GM21360 (cell line): ENCODE results near the gene COL15A1.

Experiments used
- ATAC-seq: cut with Tn5 transposase; IDR thresholded peaks from one replicate; pipeline ENCODE4 v1.9.1; 2021; ENCODE audit warnings: mild to moderate bottlenecking, moderate library complexity; ENCODE audit not compliant: unreplicated experiment

The COL15A1 gene

DNA sequence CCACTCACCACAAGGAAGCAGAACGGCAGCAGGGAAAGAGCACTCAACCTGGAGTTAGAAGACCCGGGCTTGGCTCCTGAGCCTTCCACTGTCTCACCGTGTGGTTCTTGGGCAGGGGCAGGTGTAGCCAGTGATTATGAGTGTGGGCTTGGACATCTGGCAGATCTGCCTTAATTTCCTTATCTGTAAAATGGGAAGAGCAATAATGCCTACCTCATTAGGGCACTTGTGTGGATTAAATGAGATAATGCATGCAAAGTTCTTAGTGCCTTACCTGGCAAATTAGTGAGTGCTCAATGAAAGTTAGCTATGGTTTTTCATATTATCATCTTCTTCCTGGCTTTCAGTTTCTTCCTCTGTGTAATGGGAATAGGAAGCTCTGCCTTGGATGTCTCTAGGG lies 28.1 kb upstream of the COL15A1 start:
- no peak for ATAC-seq

DNA sequence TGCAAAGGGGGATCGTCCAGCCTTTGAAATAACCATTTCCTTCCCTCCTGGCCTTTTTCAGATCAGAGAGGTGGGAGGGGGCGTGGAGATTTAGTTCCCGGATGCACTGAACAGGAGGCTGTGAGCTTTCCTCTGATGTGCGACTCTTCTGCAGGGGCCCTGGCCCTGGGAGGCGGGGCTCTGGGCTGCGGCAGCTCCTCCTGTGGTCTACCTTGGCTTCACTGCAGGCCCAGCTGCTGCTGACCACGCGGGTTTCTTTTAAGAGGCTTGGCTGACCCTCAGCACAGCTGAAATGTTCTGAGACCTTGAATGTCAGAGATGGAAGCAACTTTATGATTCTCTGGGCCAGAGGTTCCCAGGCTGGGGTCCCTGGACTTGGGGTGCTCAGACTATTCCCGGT lies 27.0 kb upstream of the COL15A1 start:
- no peak for ATAC-seq

DNA sequence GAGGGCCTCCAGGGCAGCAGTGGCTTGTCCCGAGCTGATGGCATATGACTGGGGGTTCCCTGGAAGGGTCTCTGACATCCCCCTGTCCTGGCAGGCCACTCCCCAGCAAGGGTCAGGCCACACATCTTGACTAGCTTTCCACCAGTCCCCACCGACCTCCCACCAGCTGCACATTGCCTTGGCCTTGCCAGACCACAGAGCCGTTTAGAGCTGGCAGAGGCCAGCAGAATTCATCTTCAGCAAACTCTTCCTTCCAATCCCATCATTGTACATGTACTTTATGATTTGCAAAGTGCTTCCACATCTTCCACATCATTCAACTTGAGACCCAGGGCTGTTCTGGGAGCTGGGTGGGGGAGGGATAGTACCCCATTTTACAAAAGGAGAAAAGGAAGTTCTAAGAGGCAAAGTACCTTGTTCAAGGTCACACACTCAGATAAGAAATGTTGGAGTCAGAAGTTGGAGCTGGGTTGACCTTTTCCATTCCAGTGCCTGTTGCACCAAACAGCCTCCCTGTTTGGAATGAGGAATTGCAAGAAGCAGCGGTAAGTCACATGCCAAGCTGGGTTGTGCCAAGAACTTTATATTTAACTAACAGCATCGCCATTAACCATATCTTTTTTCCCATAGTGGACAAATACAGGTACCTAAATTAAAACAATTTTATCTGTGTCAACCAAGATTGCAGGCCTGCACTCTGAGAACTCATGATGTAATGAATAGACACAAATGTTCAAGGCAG lies 25.8 kb upstream of the COL15A1 start:
- no peak for ATAC-seq

DNA sequence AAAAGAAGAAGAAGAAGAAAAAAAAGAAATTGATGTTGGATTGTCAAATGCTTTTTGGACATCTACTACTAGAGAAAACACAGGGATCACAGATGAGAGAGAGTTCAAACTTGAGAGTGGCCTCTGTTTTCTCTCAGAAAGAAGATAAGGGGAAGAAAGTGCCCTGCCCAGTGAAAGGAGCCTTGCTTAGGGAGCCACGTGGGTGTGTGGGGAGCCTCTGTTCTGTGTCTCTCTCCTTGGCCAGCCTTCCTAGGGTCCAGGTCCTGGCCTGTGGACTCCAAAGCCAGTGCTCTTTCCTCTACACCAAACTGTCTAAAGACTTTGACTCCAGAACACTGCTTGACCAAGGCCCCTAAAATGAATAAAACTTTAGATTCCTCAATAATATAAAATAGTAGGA lies 22.0 kb upstream of the COL15A1 start:
- ATAC-seq, result no peak

DNA sequence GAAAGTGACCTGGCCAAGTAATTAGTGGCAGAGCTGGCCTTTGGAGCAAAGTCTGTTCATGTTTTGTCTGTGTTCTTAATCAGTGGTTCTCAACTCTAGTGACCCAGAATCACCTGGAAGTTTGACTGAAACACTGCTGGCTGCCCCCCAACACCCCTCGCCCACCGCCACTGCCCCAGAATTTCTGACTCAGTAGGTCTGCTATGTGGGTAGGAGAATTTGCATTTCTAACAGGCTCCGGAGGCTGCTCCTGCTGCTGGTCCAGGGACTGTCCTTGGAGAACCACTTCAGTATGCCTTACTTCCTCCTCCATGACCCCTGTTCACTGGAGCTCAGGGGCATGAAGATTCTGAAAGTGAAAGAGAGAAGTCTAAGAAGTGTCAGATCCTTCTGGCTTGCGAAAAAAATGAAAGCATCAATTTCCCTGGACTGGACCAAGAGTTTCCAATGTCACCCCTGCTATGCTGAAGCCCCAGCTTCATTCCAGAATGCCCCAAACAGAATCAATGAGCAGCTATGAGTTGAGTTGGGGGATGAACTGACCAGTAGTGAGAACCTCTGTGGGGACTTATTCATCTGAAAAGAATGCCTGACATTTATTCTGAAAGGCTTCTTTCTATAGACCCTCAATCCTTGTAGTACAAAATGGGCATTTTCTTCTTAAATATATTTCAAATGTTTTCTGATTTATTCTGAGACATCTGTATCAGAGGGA lies 20.8 kb upstream of the COL15A1 start:
- ATAC-seq, result no peak

DNA sequence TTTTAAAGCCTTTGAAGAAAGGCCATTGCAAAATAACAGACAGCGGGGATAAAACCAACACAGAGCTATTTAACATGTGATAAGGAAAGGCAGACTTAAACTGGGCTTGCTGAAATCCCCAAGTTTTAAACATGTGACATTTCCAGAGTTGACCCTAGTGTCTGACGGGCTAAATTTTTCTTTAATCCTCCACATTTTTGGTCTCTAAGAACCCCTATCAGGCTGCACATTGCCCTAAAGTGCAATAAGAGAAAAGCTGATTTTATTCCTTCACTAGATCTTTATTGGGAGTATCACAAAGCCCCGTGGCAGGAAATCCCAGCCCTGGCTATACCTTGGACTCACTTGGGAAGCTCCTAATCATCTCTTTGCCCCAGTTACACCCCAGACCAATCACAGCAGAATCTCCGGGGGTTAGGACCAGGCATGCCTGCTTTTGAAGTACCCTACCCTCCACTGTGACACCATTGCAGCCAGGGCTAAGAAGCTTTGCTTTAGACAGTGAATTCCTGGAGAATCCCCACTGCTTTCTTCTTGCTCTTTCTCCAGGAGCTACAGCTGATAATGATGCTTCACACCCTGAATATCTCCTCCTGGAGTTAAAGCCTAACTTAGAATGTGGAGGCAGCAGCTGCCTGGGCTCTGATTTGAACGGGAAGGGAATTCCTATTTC lies 20.1 kb upstream of the COL15A1 start:
- no peak for ATAC-seq

DNA sequence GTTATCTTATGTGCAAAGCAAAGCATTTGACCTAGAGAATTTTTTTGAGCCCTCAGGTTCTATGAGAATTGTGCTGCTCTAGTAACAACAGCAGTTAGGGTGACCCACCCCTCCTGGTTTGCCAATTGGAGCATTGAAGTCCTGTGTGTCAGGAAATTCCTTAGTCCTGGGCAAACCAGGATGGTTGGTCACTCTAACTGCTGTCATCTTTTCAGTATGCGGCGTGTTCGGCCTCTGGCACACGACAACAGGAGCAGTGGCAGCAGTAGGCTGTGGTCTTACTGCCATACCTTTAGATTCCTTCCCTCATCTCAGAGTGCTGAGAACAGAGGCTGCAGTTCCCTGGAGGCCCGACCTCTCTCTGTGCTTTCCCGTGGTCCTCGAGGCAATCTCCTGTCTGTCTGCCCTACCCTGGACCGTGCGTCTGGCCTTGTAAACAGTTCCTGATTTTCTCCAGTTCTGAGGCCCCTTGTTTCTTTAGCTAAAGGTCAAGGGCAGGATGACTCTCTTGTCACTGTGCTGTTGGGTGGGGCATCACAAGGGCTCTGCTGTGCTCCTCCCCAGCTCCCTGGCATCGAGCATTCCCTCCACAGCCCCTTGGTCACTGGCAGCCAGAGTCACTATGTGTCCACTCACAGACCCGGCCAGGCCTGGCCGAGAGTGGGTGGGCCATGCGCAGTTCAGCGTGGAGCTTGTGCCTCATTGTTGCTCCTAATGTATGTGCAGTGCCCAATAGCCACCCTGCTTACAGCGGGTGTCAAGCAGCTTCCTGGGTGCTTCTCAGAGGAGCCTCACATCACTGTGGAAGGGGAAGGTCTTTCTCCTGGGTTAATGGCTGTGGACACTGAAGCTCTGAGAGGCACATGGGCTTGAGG lies 18.5 kb upstream of the COL15A1 start:
- no peak for ATAC-seq

DNA sequence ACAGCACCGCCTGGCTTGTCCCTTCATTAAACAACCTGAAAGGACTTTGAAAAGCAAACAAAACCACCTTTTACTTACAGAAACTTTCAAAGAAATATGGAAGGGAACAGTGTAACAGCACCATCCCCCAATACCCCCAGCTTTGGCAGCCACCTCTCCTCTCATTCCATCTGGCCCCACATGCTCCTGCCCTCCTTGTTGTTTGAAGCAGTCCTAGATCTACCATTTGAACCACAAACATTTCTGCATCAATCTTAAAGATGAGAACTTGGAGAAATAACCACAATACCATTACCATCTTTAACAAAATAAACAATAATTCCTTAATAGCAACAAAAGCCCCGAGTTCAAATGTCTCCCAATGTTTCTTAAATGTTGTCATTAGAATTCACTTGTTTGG lies 17.8 kb upstream of the COL15A1 start:
- no peak for ATAC-seq

DNA sequence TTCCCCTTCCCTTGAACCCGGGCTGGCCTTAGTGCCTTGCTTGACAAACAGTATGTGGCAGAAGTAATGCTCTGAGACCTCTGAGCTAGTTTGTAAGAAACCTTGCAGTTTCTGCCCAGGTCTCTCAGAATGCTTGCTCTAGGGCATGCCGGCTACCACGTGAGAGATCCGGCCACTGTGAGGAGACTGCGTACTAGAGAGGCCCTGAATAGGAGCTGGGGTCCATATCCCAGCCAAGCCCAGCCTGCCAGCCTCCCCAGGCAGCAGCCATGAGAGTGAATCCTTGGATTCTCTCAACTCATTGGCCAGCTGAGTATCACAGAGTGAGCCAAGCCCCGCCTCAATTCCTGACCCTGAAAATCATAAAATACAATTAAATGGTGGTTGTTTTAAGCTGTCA lies 16.0 kb upstream of the COL15A1 start:
- ATAC-seq, result no peak

DNA sequence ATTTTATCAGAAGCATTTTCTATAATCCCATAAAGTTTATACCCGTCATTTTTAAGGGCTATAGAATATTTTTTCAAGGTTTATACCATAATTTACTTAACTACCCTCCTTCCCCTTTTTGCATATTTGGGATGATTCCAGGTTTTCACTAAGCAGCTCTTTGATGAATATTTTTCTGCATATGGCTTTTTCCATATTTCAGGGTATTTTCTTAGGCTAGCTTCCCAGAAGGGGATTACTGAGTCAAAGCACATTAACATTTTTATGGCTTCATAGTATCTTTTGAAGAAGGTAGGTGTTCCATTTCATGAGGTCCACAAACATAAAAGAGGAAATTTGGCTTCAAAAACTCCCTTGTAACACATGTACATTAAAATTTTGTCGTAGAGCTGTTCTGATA lies 14.6 kb upstream of the COL15A1 start:
- no peak for ATAC-seq

DNA sequence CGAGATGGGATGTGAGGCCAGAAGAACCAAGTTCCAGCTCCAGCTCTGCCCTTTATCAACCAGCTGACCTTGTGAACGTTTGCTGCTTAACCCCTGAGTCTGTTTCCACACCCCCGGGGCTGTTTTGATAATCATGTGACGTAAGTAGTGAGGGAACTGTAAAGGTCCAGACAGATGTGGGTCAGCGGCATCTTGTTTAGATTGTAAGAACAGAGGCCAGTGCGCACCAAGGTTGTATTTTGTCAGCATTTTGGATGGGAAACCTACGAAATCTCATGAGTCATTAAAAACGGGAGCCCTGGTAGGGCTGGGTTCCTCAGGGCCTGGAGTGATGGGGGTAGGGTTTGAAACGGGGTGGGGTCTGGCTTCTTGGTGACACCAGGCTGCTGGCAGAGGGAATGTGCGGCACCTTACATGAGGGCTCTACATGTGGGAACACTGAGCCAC lies 13.8 kb upstream of the COL15A1 start:
- no peak for ATAC-seq

DNA sequence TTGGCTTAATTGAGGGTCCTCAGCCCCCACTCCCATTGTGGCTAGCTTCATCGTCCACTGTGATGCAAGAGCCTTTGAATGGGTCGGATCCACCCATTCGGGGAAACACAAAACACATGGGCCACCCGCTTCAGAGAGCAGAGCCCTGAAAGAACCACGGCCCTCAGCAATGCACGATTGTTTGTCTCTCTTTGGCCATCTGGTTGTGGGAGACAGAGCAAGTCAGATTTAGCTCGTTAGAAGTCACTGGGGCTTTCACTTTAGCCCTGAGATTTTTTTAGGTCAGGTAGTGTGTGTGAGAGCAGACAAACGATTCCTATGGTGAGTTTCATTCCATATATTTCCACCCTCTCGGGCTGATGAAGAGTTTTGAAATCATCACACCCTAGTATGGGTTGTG lies 12.9 kb upstream of the COL15A1 start:
- ATAC-seq, result no peak

DNA sequence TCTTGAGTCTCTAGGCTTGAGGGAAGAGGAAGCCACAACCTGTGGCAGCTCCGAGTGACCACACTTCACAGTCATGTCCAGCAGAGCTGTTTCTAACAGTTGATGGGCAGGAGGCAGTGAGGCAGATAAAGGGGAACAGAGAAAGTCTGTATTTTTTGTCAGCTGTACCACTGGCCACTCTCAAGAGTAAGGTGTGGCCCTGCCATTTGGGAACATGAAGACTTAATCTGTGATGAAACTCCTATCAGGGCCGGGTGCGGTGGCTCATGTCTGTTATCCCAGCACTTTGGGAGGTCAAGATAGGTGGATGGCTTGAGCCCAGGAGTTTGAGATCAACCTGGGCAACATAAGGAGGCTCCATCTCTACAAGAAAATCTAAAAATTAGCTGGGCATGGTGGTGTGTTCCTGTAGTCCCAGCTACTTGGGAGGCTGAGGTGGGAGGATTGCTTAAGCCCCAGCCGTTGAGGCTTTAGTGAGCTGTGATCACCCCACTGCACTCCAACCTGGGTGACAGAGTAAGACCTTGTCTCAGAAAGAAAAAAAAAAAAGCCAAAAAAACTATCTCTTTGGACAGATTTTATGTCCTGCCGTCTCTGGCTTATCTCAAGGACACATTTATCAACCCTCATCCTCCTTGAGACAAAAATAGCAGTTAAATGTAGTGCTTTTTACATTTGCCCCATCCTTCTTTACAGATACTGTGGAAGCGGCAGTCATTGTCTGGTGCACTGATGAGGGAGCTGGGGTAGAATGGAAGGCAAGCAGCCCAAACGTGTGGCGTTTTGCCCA lies 11.9 kb upstream of the COL15A1 start:
- ATAC-seq, result no peak

DNA sequence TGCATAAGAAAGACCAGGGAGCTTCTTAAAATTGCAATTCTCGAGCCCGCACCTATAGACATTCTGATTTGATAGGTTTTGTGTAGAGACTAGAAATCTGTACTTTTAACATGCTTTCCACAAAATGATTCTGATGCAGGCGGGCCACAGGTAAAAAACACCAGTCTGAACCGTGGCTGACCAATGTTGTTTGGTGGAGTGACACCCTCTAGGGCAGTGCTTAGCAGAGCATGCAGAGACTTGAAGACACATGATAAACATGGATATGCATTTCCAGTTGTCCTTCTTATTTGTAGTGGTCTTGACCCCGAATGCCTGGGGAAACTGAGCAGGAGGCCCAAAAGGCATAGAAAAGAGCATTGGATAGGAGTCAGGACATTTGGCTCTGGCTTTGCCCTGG lies 10.5 kb upstream of the COL15A1 start:
- ATAC-seq, result no peak

DNA sequence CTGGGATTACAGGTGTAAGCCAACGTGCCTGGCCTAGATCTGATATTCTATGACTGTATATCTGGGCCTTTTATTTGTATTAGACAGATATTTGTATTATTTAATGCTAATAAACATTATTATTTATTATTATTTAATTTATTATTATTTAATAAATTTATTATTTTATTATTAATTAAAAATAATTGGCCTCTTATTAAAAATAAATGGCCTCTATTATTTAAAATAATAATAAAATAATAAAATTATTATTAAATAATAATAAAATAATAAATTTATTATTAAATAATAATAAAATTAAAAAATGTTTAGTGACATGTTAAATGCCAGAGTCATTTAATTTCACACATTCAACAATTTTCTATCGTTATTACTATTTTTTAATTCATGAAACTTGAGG lies 9.8 kb upstream of the COL15A1 start:
- no peak for ATAC-seq

DNA sequence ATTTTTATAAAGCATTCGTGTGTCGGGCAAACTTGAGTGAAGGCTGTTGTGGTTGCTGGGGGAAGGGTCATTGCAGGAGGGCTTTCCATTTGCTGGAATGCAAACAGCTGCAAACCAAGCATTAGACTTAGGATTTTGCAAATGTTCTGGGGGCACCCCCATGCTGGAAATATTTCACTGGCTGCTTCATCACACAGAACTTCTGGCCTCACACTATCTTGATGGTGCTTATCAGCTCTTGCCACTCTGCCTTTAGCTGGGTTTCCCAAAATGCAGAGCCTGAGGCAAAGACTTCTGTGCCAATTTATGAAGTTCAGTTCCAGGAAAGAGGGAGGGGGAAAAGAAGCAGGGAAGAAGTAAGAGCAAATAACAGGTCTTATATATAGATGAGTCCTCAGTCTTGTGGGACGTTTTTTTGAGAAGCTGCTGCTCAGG lies 8.6 kb upstream of the COL15A1 start:
- ATAC-seq, result no peak

DNA sequence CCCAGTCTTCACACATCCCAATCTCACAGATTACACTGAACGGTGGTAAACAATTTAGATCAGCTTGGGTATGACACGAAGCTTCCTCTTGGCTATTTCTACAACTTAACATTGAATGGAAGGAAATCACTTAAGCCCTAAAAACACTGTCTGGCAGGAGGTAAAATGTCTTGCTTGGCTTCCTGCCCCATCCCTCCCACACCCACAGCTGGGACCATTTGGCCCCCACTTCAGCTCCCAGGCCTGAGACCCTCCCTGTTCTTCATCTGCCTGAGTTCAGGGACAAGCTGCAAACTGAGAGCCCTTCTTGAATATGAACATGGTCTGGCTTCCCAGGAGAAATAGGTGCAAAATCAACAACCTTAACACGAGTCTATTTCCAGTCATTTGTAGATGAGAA lies 3.4 kb upstream of the COL15A1 start:
- ATAC-seq, result no peak

DNA sequence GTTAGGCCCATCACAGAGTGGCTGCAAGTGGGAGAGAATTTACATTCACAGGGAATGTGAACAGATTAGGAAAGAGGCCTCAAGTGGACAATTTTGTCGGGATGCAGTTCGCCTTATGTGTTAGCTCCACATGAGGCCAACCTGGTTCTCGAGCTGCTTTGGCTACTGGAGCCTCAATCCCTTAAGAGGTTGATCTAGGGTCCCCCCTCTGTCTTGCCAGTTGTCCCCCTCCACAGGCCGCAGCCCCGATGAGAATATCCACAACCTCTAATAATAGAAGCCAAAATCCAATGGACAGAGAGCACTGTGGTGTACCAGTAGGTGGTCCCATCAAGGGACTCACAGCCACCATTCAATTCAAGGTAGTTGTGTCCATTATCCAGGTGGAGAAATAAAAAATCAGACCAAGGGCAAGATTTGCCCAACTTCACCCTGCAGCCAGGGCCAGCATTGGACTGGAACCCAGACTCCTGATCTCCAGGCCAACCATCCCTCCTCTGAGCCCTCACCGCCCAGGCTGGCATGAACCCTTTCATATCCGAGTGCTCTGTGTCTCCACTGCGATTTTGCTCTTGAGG lies 1.7 kb upstream of the COL15A1 start:
- no peak for ATAC-seq

DNA sequence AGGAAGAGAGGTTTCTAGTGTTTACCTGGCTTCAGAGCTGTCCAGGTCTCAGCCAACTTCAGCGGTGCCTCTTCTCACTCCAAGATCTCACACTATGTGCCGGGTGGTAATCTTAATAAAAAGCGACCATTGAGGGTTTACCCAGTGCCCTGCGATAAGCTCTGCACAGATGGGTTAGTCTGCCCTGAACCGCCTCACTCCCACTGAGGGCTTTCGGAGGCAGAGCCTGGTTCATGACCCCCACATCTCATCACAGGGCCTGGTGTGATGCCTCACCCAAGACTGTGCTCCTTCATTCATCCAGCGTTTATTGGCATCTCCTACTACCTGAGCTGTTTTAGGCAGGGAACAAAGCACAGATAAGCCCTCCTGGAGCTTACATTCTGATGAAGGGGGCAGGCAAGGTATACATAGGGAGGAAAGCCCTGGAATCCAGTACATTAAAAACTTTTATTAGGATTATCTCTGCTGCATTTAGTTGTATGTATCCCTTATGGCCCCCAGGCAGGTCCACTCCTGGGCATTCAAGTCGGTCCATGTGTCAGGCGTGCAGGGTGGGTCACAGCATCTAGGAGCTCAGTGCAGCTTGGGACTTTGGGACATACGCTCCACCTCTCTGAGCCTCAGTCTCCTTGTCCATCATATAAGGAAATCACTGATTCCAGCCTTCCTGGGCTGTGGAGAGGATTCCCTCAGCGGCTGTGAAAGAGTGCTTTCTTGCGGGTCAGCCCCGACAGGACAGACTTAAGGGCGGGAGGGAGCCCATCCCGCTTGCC lies 613 bp upstream of the COL15A1 start:
- no peak for ATAC-seq
